Stimulated activated CD4-positive, alpha-beta T cell treated with anti-CD3 and anti-CD28 coated beads, Interleukin-1b, Interleukin-23, amount 100 ng/mL, for 4 hours (primary cell): Measurements from ENCODE around the gene RRBP1.

Source experiments
- DNase-seq, 2 donors: peaks; one replicate each; pipeline ENCODE4 v3.0.0-alpha.2; 2020; ENCODE audit warnings: low read depth in 2 of 2

RRBP1 gene

GRCh38 chr20:17609811-17610377 is 72.1 kb downstream of the RRBP1 start:
- DNase-seq: no peak

DNA sequence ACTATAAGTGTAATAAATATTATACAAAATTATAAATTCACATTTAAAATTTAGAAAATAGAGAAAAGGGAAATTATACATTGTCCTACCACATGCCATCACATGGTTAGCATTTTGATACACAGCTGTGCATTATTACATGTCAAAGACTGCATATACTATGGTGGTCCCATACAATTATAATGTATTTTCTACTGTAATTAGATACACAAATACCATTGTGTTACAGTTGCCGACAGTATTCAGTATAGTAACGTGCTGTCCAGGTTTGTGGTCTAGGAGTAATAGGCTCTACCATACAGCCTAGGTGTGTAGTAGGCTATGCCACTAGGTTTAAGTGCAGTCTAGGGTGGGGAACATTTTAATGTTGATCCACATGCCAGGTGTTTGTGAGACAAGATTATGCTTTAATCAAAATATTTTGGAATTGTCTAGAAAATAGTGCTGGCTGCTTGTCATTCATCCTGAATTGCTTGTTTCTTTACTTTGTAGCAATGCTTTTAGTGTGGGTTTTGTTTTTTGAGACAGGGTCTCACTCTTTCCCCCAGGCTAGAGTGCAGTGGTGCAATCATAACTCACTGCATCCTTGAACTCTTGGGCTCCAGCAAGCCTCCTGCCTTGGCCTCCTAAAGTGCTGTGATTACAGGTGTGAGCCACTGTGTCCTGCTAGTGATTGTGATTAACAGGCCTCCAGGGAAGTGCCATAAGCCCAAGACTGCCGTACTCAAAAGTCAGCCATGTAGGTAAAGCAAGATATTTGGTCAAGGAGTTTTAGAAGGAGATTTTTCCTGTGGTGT is 73.1 kb downstream of the RRBP1 start:
- no peak for DNase-seq

DNA sequence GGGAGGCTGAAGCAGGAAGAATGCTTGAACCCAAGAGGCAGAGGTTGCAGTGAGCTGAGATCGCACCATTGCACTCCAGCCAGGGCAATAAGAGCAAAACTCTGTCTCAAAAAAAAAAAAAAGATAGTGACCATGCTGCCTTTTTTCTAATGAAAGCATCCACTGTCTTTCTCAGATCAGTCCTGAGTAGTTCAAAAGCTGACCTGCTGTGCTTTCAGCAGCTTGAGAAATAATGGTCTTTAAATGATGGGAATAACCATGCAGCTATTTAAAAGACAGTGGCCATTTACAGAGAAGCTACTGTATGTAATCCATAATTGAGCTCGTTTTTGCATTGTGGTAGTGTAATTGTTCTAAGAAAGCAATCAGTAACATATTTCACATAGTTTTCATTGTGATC is 76.0 kb downstream of the RRBP1 start:
- DNase-seq: no peak

DNA sequence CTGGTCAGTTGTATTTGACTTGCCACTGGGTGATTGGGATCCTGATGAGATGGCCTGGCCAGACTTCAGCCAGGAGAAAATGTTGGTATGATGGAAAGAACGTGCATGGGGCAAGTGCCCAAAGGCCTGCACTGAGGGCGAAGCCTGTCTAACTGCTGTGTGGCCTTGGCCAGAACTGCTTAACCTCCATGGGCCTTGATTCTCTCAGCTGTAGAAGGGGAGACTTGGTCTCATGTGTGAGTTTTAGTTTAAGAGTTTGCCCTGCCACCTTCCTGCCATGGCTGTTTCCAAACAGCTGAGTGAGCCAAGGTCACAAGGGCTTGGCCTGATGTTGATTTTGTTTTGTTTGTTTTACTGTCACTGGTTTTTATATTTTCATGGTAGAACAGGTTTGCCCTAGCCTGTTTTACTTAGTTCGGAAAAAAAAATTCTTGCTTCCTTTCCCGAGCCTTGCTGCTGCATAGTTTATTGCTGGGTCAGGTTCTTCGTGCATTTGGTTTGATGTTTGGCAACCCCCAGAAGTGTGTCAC is 76.8 kb downstream of the RRBP1 start:
- DNase-seq: no peak

DNA sequence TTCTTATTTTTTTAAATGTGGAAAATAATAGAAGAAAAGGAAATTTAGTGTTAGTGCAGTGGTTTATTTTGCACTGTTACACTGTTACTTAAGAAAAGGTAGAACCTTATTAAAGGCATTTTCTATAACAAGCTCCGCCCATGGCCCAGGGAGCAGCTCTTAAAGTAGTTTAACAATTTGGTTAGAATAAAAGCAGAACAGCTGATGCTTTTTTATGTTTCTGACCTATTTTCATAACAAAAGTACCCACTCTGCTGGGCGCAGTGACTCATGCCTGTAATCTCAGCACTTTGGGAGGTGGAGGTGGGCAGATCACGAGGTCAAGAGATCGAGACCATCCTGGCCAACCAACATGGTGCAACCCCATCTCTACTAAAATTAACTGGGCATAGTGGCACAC is 79.5 kb downstream of the RRBP1 start:
- no peak for DNase-seq

- DNase-seq: no peak
Measured at GRCh38 chr20:17601957-17602356, 80.1 kb downstream of the RRBP1 start.

DNA sequence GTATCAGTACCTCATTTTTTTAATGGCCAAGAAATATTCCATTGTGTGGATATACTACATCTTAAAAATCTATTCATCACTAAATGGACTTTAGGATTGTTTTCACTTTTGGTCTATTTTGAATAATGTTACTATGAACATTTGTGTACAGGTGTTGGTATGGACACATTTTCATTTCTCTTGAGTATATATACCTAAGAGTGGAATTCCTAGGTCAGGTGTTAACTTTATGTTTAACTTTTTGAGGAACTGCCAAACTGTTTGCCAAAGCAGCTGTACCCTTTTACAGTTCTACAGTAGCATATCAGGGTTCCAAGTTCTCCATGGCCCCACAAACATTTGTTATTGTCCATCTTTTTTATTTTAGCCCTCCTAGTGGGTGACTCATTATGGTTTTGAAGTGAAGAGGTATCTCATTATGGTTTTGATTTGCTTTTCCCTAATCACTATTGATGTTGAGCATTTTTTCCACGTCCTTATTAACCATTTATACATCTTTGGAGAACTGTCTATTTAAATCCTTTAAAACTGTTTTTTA is 84.0 kb downstream of the RRBP1 start:
- no peak for DNase-seq

GRCh38 chr20:17595856-17596255 is 86.2 kb downstream of the RRBP1 start:
- DNase-seq: no peak

- no peak for DNase-seq
Measured at GRCh38 chr20:17594443-17594842, 87.6 kb downstream of the RRBP1 start.

- DNase-seq: no peak
Measured at GRCh38 chr20:17593902-17594301, 88.1 kb downstream of the RRBP1 start.

DNA sequence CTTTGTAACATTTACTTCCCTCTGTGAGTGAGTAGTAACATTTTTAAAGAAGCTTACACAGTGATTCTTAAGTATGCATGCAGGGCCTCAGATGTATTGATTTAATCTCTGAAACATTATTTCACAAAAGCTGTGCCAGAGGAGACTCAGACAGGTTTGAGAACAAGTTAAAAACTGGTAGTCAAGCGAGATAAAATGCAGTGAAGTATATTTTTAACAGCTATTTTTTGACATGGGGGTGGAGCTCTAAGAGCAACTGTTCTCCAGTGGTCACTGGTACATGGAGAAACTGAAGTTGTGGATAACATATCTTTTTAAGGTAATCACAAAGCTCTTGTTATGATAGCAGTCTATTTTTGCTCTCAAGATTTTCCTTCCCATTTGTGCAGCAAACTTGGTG is 91.8 kb downstream of the RRBP1 start:
- no peak for DNase-seq

- DNase-seq: no peak
Measured at GRCh38 chr20:17589161-17589834, 92.7 kb downstream of the RRBP1 start.

- DNase-seq: no peak
Measured at GRCh38 chr20:17587824-17588223, 94.2 kb downstream of the RRBP1 start.

DNA sequence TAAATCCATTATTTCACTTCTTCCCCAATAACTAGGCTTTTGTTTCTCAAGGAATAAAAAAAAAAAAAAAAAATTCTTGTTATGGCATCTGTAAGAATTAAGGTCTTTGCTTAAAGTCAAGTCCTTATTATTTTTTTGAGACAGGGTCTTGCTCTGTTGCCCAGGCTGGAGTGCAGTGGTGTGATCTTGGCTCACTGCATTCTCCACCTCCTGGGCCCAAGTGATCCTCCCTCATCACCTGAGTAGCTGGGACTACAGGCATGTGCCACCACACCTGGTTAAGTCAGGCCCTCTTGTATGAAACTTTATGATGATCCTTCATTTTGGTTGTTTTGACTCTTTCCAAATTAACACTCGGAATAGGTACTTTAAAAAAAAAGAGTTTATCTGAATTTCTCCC is 94.9 kb downstream of the RRBP1 start:
- no peak for DNase-seq

- DNase-seq: no peak
Measured at GRCh38 chr20:17586250-17586649, 95.8 kb downstream of the RRBP1 start.

DNA sequence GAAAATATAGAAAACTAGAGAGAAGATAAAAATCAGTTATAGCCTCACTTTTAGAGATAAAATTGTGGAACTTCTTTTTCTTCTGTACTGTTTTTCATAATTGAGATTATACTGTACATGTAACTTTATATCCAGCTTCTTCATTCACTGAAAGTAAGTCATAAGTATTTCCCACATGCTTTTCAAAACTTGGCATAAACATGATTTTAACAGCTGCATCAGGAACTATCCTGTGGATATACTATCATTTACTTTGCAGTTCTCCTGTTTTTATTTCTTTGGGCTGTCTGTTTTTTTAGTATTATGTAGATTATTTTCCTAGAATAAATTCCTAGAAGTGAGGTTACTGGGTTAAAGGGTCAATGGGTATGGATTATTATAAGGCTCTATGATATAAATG is 97.4 kb downstream of the RRBP1 start:
- DNase-seq: no peak

GRCh38 chr20:17583126-17583525 is 98.9 kb downstream of the RRBP1 start:
- DNase-seq: no peak

- DNase-seq: no peak
Measured at GRCh38 chr20:17580895-17581294, 101.1 kb downstream of the RRBP1 start.

DNA sequence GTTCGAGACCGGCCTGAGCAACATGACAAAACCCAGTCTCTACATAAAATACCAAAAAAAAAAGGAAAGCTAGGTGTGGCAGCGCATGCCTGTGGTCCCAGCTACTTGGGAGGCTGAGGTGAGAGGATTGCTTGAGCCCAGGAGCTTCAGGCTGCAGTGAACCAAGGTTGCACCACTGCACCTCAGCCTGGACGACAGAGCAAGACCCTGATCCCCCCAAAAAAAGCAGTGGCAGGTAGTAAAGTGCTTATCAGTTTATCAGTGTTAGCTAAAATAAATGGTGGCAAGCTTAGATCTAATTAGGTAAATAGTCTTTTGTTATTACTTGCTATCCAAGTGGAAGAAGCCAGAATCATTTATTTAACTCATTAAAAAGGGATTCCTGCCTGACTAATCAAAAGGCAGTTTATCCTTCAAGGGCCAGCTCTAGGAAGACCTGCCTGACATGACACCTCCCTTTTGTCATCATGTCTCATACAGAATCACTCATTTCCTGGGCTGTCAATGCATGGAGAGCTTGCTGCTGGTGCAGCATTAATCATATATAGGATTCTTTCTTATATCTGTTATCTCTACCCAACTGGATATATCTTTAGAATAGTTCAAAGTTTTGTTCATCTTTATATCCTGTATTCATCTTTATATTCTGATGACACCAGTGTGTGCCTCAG is 102.5 kb downstream of the RRBP1 start:
- no peak for DNase-seq

GRCh38 chr20:17576215-17576614 is 105.8 kb downstream of the RRBP1 start:
- DNase-seq: no peak

GRCh38 chr20:17573463-17573862 is 108.6 kb downstream of the RRBP1 start:
- DNase-seq: no peak

- DNase-seq: no peak
Measured at GRCh38 chr20:17572034-17572638, 109.9 kb downstream of the RRBP1 start.
